Endothelial cell (in vitro differentiated cells): ENCODE measurements around the gene SULT4A1. TPM values are rescaled to one million over a fixed set of nuclear protein-coding genes. Genes with fewer than 3 reads are reported as not detected.

ENCODE experiments used
- DNase-seq: peaks from one replicate; pipeline ENCODE4 v3.0.0; 2021; ENCODE audit warnings: low spot score
- H3K27ac Mint-ChIP-seq: one replicate; pipeline ENCODE4 v1.8.0; 2021; ENCODE audit warnings: mixed read lengths, inconsistent platforms; ENCODE audit not compliant: unreplicated experiment
- H3K27me3 Mint-ChIP-seq: one replicate; pipeline ENCODE4 v1.8.0; 2021; ENCODE audit warnings: mild to moderate bottlenecking, moderate library complexity, mixed read lengths, inconsistent platforms; ENCODE audit not compliant: unreplicated experiment
- H3K36me3 Mint-ChIP-seq: one replicate; pipeline ENCODE4 v1.8.0; 2021; ENCODE audit warnings: mild to moderate bottlenecking, low read depth, mixed read lengths, inconsistent platforms; ENCODE audit not compliant: unreplicated experiment
- H3K4me1 Mint-ChIP-seq: one replicate; pipeline ENCODE4 v1.8.0; 2021; ENCODE audit warnings: mild to moderate bottlenecking, mixed read lengths, inconsistent platforms; ENCODE audit not compliant: unreplicated experiment
- H3K4me3 Mint-ChIP-seq: one replicate; pipeline ENCODE4 v1.8.0; 2021; ENCODE audit warnings: mild to moderate bottlenecking, mixed read lengths, inconsistent platforms; ENCODE audit not compliant: unreplicated experiment
- H3K9me3 Mint-ChIP-seq: one replicate; pipeline ENCODE4 v1.8.0; 2021; ENCODE audit warnings: mixed read lengths, inconsistent platforms; ENCODE audit not compliant: unreplicated experiment
- CTCF ChIP-seq: fragments of 200-600 bp; sonication (generic); IDR thresholded peaks from one replicate; pipeline ENCODE4 v1.5.0; 2021; ENCODE audit warnings: antibody characterized with exemption; ENCODE audit not compliant: unreplicated experiment
- total RNA-seq: library from RNA; stranded (reverse); fragmentation: NEBNext Ultra II Directional; extraction: Animal tissue kit (Norgen Biotek cat#: 25700); gene quantifications from one replicate; pipeline ENCODE4 v1.2.1, GENCODE V29; 2021; ENCODE audit not compliant: unreplicated experiment

The SULT4A1 gene
- total RNA-seq, 1 donor from 2014 or later, result 16.5 TPM

DNA sequence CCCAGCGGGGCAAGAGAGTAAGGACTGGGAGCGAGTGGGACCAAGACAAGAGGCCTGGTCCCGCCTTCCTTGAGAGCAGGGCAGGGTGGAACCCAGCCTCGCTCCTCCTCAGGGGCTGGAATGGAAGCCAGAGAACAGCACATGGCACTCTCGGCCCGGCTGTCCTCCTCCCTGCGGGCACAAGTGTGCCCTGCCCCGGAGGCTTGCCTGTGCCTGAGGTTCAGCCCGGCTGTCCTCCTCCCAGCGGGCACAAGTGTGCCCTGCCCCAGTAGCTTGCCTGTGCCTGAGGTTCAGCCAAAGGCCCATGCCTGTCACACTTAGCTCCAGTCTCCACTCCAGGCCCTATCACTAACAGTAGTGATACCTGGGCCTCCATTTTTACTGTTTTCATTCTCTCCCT is 24.2 kb downstream of the SULT4A1 start:
- H3K27me3 Mint-ChIP-seq, result peaks cover 4% of the 10 kb centered on the region
- no peaks in the 10 kb centered on the region for H3K9me3 Mint-ChIP-seq
- H3K36me3 Mint-ChIP-seq, result peaks cover 11% of the 10 kb centered on the region
- H3K4me3 Mint-ChIP-seq, result no peak overlapping the region
- H3K27ac Mint-ChIP-seq, result no peak overlapping the region
- TF ChIP-seq CTCF, result no peak
- peaks cover 13% of the 10 kb centered on the region for H3K4me1 Mint-ChIP-seq
- no peak for DNase-seq

GRCh38 chr22:43837666-43838065 is 24.6 kb downstream of the SULT4A1 start:
- DNase-seq, result no peak
- Mint-ChIP-seq H3K27me3 (peaks cover 4% of the 10 kb centered on the region), H3K36me3 (peaks cover 11% of the 10 kb centered on the region), H3K4me1 (peaks cover 10% of the 10 kb centered on the region), H3K4me3 (no peak overlapping the region), H3K9me3 (no peaks in the 10 kb centered on the region), H3K27ac (no peak overlapping the region)
- no peak for TF ChIP-seq CTCF

GRCh38 chr22:43835736-43836135 is 26.6 kb downstream of the SULT4A1 start:
- Mint-ChIP-seq H3K4me1 (peaks cover 12% of the 10 kb centered on the region), H3K4me3 (peak overlapping the region; percentile 17), H3K36me3 (peaks cover 20% of the 10 kb centered on the region), H3K27me3 (peaks cover 6% of the 10 kb centered on the region), H3K9me3 (no peaks in the 10 kb centered on the region), H3K27ac (no peak overlapping the region)
- no peak for DNase-seq
- TF ChIP-seq CTCF, result no peak

DNA sequence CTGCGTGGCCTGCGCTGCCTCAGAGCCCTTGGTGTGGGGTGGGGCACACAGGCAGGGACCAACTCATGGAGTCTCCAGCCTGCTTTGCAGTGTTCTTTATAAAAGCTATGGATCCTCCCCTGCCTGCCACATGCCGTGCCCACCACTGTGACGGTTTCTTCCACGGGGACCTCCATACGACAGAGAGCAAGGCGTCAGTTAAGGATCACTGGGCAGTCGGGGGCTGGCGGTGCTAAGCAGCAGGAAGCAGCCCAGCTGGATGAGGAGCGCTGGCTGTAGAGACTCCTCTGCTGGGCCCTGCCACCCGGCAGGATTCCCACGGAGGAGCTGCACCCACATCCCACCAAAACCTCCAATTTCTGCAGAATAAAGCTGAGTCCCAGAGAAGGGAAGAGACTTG is 27.1 kb downstream of the SULT4A1 start:
- no peak for TF ChIP-seq CTCF
- peaks cover 12% of the 10 kb centered on the region for H3K4me1 Mint-ChIP-seq
- H3K36me3 Mint-ChIP-seq, result peaks cover 21% of the 10 kb centered on the region
- no peaks in the 10 kb centered on the region for H3K9me3 Mint-ChIP-seq
- H3K27me3 Mint-ChIP-seq, result peaks cover 6% of the 10 kb centered on the region
- peak overlapping the region; percentile 17 for H3K4me3 Mint-ChIP-seq
- DNase-seq, result no peak
- no peak overlapping the region for H3K27ac Mint-ChIP-seq

GRCh38 chr22:43833286-43834240 is 28.8 kb downstream of the SULT4A1 start:
- peaks cover 19% of the 10 kb centered on the region for H3K36me3 Mint-ChIP-seq
- H3K27me3 Mint-ChIP-seq, result peaks cover 6% of the 10 kb centered on the region
- no peak overlapping the region for H3K27ac Mint-ChIP-seq
- TF ChIP-seq CTCF, result no peak
- H3K9me3 Mint-ChIP-seq, result no peaks in the 10 kb centered on the region
- H3K4me1 Mint-ChIP-seq, result peaks cover 10% of the 10 kb centered on the region
- DNase-seq, result no peak
- peak overlapping the region; percentile 31 for H3K4me3 Mint-ChIP-seq
